Measurements from ENCODE around the gene PDE6H.

- TF ChIP-seq CTCF (conservative IDR thresholded peaks at IDR 0.05; ENCODE audit: low read depth, low read length) (no peak), EZH2phosphoT487 (IDR thresholded peaks at IDR 0.05; ENCODE audit: borderline replicate concordance, low read length) (no peak), EZH2 (IDR thresholded peaks at IDR 0.05; ENCODE audit: low read length, unreplicated experiment) (no peak)
Observed at GRCh38 chr12:15007551-15007950, 34.7 kb downstream of the PDE6H start.

Data from PC-3 (cell line).